Astrocyte (in vitro differentiated cells and primary cell): ENCODE measurements around the gene TMEM106A. TPM values are rescaled to one million over a fixed set of nuclear protein-coding genes. Genes with fewer than 3 reads are reported as not detected.
"Not testable (repeated sequence)": the region's sequence is repeated elsewhere in the genome, so short reads cannot be mapped to it uniquely, and the experiment has no call there.

Source experiments
- DNase-seq: peaks from one replicate; pipeline ENCODE4 v3.0.0-alpha.2; 2010; ENCODE audit warnings: low read depth
- FAIRE-seq: peaks from 2 replicates; lab custom pipeline; 2011; peaks lifted over from hg19 to GRCh38; lab: Jason Lieb, UNC
- H2AFZ ChIP-seq: 2 replicates; pipeline ENCODE4 v1.6.0; 2012; ENCODE audit warnings: low read depth, low read length, inconsistent platforms
- H3K27ac ChIP-seq: 2 replicates; pipeline ENCODE4 v1.5.1; 2011; ENCODE audit warnings: low read depth, low read length, inconsistent platforms
- H3K27me3 ChIP-seq: 2 replicates; pipeline ENCODE4 v1.6.0; 2011; ENCODE audit warnings: low read length, inconsistent platforms; ENCODE audit not compliant: insufficient read depth
- H3K36me3 ChIP-seq: 2 replicates; pipeline ENCODE4 v1.5.1; 2011; ENCODE audit warnings: low read length, inconsistent platforms; ENCODE audit not compliant: insufficient read depth
- H3K4me1 ChIP-seq: 2 replicates; pipeline ENCODE4 v1.5.1; 2011; ENCODE audit warnings: low read length, inconsistent platforms; ENCODE audit not compliant: insufficient read depth
- H3K4me2 ChIP-seq: 2 replicates; pipeline ENCODE4 v1.6.0; 2012; ENCODE audit warnings: low read length, inconsistent platforms
- H3K4me3 ChIP-seq: 2 replicates; pipeline ENCODE4 v1.5.1; 2011; ENCODE audit warnings: low read depth, mild to moderate bottlenecking, low read length, inconsistent platforms; ENCODE audit not compliant: insufficient read depth
- H3K79me2 ChIP-seq: 2 replicates; pipeline ENCODE4 v1.6.0; 2012; ENCODE audit warnings: mild to moderate bottlenecking, low read length, inconsistent platforms; ENCODE audit not compliant: insufficient read depth
- H3K9ac ChIP-seq: 2 replicates; pipeline ENCODE4 v1.6.0; 2012; ENCODE audit warnings: mild to moderate bottlenecking, low read length, inconsistent platforms
- H3K9me3 ChIP-seq: 2 replicates; pipeline ENCODE4 v1.5.1; 2012; ENCODE audit warnings: low read depth, mild to moderate bottlenecking, low read length, inconsistent platforms; ENCODE audit not compliant: insufficient read depth
- H4K20me1 ChIP-seq: 2 replicates; pipeline ENCODE4 v1.6.0; 2012; ENCODE audit warnings: low read length, inconsistent platforms; ENCODE audit not compliant: insufficient read depth
- H3K27ac Mint-ChIP-seq: one replicate; pipeline ENCODE4 v1.8.0; 2021; ENCODE audit warnings: mild to moderate bottlenecking, mixed read lengths; ENCODE audit not compliant: unreplicated experiment
- H3K27me3 Mint-ChIP-seq: one replicate; pipeline ENCODE4 v1.8.0; 2021; ENCODE audit warnings: low read depth, mixed read lengths; ENCODE audit not compliant: unreplicated experiment
- H3K36me3 Mint-ChIP-seq: one replicate; pipeline ENCODE4 v1.8.0; 2021; ENCODE audit warnings: low read depth, mixed read lengths; ENCODE audit not compliant: unreplicated experiment
- H3K4me1 Mint-ChIP-seq: one replicate; pipeline ENCODE4 v1.8.0; 2021; ENCODE audit warnings: low read depth, mixed read lengths; ENCODE audit not compliant: unreplicated experiment
- H3K4me3 Mint-ChIP-seq: one replicate; pipeline ENCODE4 v1.8.0; 2021; ENCODE audit warnings: mild to moderate bottlenecking, moderate library complexity, mixed read lengths; ENCODE audit not compliant: unreplicated experiment
- H3K9me3 Mint-ChIP-seq: one replicate; pipeline ENCODE4 v1.8.0; 2021; ENCODE audit warnings: mild to moderate bottlenecking, mixed read lengths; ENCODE audit not compliant: unreplicated experiment
- EZH2 ChIP-seq: IDR thresholded peaks from 2 replicates; pipeline ENCODE4 v1.6.1; 2012; ENCODE audit warnings: mild to moderate bottlenecking, low read length, inconsistent platforms; ENCODE audit not compliant: insufficient read depth
- total RNA-seq: library from RNA; stranded (reverse); gene quantifications from 2 replicates; pipeline ENCODE4 v1.2.1, GENCODE V29; 2021
- TF ChIP-seq, protein P1 (sequence below): IDR thresholded peaks from 2 replicates; pipeline ENCODE4 v1.5.1; 2011; ENCODE audit warnings: low read depth, mild to moderate bottlenecking, inconsistent platforms, low read length, moderate library complexity; ENCODE audit not compliant: insufficient read depth

TMEM106A gene
- total RNA-seq, 1 donor from 2014 or later, result 10.1 TPM

DNA sequence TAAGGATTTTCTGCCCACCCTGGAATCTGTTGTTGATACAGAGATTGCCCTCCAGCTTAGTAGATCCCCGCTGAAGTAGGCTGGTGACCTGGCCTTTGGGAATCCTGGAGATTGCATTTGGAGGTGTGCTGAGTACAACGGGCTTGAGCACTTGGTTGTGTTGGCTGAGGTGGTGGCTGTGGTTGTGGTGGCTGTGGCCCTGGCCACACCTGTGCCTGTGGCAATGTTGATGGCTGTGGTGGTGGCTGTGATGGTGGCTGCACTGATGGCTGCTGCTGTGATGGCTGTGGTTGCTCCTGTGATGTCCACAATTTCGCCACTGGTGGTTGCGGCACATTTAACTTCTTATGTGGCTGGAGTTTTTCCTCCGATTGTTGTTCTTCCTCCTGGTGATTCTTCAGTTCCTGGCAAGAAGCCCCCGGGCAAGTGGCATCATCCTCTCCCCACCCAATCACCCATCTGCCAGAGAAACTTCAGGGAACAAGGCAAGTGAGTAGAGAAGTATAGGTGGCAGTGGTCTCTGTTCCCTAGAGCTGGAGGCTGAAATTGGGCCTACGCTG, 12.6 kb downstream of the TMEM106A start:
- Histone ChIP-seq H3K79me2 (no peaks in the 10 kb centered on the region), H3K9ac (no peak overlapping the region), H2AFZ (no peak overlapping the region), H3K4me3 (no peak overlapping the region), H3K27ac (no peak overlapping the region), H3K4me2 (no peak overlapping the region), H3K4me1 (no peaks in the 10 kb centered on the region), H3K9me3 (no peaks in the 10 kb centered on the region), H3K36me3 (no peaks in the 10 kb centered on the region), H3K27me3 (no peaks in the 10 kb centered on the region), H4K20me1 (peaks cover 7% of the 10 kb centered on the region)
- H3K4me1 Mint-ChIP-seq, result no peaks in the 10 kb centered on the region
- FAIRE-seq (no peak), DNase-seq (no peak)
- H3K9me3 Mint-ChIP-seq, result no peaks in the 10 kb centered on the region
- H3K36me3 Mint-ChIP-seq, result peaks cover 11% of the 10 kb centered on the region
- H3K27ac Mint-ChIP-seq, result no peak overlapping the region
- H3K4me3 Mint-ChIP-seq, result no peak overlapping the region
- H3K27me3 Mint-ChIP-seq, result no peaks in the 10 kb centered on the region
- TF ChIP-seq, protein P1, sequence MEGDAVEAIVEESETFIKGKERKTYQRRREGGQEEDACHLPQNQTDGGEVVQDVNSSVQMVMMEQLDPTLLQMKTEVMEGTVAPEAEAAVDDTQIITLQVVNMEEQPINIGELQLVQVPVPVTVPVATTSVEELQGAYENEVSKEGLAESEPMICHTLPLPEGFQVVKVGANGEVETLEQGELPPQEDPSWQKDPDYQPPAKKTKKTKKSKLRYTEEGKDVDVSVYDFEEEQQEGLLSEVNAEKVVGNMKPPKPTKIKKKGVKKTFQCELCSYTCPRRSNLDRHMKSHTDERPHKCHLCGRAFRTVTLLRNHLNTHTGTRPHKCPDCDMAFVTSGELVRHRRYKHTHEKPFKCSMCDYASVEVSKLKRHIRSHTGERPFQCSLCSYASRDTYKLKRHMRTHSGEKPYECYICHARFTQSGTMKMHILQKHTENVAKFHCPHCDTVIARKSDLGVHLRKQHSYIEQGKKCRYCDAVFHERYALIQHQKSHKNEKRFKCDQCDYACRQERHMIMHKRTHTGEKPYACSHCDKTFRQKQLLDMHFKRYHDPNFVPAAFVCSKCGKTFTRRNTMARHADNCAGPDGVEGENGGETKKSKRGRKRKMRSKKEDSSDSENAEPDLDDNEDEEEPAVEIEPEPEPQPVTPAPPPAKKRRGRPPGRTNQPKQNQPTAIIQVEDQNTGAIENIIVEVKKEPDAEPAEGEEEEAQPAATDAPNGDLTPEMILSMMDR, result no peak
- TF ChIP-seq EZH2, result no peak

DNA sequence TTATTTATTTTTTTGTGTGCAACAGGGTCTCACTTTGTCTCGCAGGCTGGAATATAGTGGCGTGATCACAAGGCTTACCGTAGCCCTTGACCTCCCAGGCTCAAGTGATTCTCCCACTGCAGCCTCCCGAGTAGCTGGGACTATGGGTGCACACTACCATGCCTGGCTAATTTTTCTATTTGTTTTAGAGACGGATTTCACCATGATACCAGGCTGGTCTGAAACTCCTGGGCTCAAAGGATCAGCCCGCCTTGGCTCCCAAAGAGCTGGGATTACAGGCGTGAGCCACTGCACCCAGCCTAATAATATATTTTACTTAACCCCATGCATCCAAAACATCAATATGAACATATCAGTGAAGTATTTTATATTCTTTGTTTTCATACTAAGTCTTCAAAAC, 14.7 kb downstream of the TMEM106A start:
- Histone ChIP-seq H3K79me2 (no peaks in the 10 kb centered on the region), H3K4me2 (no peak overlapping the region), H3K4me1 (no peaks in the 10 kb centered on the region), H3K4me3 (no peak overlapping the region), H3K9me3 (no peaks in the 10 kb centered on the region), H2AFZ (no peak overlapping the region), H3K27ac (no peak overlapping the region), H3K27me3 (no peaks in the 10 kb centered on the region), H3K9ac (no peak overlapping the region), H4K20me1 (peaks cover 7% of the 10 kb centered on the region), H3K36me3 (no peaks in the 10 kb centered on the region)
- Mint-ChIP-seq H3K27me3 (no peaks in the 10 kb centered on the region), H3K9me3 (no peaks in the 10 kb centered on the region), H3K27ac (no peak overlapping the region), H3K4me3 (no peak overlapping the region), H3K4me1 (no peaks in the 10 kb centered on the region), H3K36me3 (peaks cover 7% of the 10 kb centered on the region)
- DNase-seq (no peak), FAIRE-seq (no peak)
- TF ChIP-seq EZH2, result no peak
- TF ChIP-seq, protein P1, result no peak

DNA sequence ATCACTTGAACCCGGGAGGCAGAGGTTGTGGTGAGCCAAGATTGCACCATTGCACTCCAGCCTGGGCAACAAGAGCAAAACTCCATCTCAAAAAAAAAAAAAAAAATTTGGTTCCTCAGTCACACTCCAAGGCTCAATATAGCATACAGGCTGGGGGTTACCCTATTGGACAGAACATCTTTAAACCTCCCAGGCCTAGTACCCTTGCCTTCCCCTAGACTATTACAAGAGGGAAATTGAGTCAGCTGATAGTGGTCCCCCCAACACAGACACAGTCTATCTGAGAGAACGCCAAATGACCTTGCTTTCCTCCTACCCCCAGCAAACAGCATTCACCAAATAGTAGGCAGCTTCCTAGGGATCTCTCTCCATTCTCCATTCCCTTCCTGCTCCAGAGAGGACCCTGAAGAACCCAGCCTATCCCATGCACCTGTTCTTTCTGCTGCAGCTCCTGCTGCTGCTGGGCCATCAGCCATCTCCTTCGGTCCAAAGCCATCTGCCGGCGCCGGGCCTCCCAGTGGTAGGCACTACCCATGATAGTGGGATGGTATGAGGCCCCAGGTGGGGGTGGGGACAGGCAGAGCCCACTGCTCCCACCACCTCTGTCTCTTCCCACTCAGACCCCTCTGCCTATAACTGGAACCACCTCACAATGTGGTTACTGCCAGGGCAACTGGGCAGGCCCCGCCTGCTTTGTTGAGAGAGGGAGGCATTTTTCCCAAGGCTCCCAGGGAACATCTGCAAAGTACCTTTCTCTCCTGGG, 16.5 kb downstream of the TMEM106A start, which contains the start of gene CCDC200:
TSS of gene CCDC200 (minus strand) at position 604 of the 763 bp plus-strand sequence. CDS start at position 535, 69 bp downstream.
- DNase-seq, H3K4me3 Mint-ChIP-seq, H3K9me3 ChIP-seq, H2AFZ ChIP-seq, H3K4me3 ChIP-seq, H3K27me3 ChIP-seq, H3K36me3 Mint-ChIP-seq, H3K27me3 Mint-ChIP-seq, H3K27ac ChIP-seq, H3K79me2 ChIP-seq, H3K27ac Mint-ChIP-seq, H3K4me1 ChIP-seq, FAIRE-seq, H3K9ac ChIP-seq, H3K36me3 ChIP-seq, H3K9me3 Mint-ChIP-seq, H3K4me2 ChIP-seq, H4K20me1 ChIP-seq, H3K4me1 Mint-ChIP-seq: not testable (repeated sequence)

DNA sequence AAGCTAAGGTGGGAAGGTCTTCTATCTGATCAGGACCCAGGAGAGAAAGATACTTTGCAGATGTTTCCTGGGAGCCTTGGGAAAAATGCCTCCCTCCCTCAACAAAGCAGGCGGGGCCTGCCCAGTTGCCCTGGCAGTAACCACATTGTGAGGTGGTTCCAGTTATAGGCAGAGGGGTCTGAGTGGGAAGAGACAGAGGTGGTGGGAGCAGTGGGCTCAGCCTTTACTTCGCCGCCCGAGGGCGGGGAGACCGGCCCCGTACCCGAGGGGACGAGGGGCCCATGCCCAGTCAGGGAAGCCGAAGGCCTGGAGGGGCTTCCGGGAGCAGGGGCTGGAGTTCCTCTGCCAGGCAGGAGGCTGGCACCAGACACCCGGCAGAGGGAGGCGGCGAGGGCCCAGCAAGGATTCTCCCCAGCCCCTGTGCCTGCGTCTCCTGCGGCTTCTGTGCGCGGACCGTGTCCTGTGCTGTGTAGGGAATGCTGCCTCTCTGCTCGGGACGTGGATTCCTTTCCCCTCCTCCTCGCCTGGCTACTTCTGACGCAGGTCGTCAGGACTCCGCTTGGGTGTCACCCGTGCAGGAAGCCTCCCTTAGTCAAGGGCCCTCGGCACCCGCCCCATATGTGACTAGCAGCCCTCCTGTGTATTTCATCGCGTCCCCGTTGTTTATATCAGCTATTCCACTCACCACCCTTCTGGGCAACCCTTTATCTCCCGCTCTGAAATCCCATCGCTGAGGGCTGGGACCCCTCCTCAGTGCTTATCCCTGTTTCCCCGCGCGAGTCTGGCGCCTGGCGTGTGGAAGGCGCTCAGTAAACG, 19.7 kb downstream of the TMEM106A start:
- not testable (repeated sequence) for FAIRE-seq, H3K9me3 ChIP-seq, H3K9me3 Mint-ChIP-seq, H3K79me2 ChIP-seq, H3K27ac ChIP-seq, H3K4me1 ChIP-seq, H4K20me1 ChIP-seq, H2AFZ ChIP-seq, DNase-seq, H3K4me1 Mint-ChIP-seq, H3K27me3 ChIP-seq, H3K36me3 Mint-ChIP-seq, H3K27me3 Mint-ChIP-seq, H3K4me3 Mint-ChIP-seq, H3K36me3 ChIP-seq
- H3K27ac Mint-ChIP-seq, result peak overlapping the region; percentile 35
- Histone ChIP-seq H3K4me3 (peak overlapping the region; percentile 24), H3K4me2 (peak overlapping the region; percentile 74), H3K9ac (peak overlapping the region; percentile 34)
